NCI-H2171 (cell line): Measurements from ENCODE around the gene TGM1.

Experiments
- DNase-seq: peaks from one replicate; lab custom pipeline; 2025; lab: John Stamatoyannopoulos, UW

The TGM1 gene

DNA sequence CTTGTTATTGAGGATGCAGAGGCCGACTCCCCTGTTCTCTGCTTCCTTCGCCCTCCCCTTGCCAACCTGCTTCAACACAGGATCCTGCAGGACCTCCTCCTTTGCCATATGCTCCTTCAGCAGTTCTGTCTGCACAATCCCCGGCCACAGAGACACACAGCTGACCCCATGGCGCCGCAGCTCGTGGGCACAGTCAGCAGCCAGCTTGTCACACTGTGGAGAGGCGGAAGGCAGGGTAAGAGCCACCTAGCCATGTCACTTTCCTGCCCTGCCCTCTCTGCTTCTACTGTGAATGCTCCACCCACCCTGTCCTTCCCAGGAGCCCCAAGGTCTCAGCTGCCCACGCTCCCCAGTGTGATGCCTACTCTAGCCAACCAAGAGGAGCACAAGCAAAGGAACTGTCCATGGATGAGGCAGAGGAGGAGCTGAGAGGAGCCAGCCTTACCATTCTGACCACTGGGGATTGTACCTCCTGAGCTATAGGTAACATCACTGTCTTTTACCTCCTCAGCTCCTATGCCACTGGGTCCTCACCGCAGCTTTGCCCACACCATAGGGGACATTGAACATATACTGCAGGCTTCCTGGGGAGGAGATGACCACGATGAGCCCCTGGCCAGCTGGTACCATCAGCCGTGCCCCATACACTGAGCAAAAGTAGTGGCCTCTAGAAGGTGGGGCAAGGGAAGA is 29.3 kb upstream of the TGM1 start:
- no peak for DNase-seq

DNA sequence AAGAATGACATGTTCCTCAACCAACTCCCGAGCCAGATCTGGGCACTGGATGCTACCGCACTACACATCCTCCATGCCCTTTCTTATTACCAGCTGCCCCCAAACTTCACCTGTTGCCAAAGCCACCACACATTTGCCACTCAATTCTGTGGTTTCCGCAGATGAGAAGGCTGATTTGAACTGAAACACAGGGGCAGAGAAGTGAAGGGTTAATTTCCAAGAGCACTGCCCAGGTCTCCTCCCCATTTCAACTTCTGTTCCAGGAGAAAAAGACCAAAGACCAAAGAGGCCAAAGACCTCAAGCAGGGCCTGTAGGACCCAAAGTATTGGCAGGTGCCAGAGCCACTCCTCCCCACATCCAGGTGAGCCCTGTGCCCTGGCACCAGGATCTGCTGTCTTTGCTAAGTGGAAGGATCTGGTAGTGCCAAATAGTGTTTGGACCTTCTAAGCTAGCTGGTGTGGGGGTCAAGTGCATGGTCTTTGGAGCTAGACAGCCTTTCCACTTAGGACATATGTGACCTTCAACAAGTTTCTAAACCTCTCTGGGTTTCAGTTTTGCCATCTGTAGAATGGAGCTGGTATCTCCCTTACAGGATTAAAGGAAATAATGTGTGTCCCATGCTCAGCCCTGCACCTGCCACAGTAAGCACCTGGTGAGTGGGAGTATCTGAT is 28.6 kb upstream of the TGM1 start:
- DNase-seq = no peak

- DNase-seq = no peak
These were observed 27.8 kb upstream of the TGM1 start for GRCh38 chr14:24290746-24291145.

DNA sequence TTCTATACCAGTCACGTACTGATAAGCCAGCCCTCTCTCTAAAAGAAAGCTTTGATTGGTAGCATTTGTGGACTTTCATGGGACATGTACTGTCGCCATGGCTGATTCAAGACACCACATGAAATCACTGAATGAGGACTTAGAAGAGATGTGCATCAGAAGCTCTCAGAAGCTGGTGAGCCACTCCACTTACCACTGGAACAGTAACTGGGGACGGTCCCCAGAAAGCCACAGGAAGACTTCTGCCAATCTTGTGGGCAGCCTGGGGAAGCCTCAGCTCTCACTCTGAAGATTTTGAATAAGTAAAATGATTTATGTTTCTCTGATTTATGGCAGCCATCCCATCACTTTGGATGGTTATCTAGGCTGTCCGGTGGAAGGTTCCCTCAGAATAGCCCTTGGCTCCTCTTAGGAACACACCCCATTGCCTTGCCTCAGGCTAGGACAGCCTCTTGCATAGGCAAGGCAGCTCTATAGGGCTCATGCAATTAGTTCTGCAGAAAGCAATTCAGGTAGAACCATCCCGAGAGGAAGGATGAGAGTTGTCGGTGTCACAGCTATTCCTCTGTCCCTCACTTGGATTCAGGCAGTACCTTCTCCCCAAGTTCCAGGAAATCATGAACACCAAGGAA is 26.8 kb upstream of the TGM1 start:
- no peak for DNase-seq

DNA sequence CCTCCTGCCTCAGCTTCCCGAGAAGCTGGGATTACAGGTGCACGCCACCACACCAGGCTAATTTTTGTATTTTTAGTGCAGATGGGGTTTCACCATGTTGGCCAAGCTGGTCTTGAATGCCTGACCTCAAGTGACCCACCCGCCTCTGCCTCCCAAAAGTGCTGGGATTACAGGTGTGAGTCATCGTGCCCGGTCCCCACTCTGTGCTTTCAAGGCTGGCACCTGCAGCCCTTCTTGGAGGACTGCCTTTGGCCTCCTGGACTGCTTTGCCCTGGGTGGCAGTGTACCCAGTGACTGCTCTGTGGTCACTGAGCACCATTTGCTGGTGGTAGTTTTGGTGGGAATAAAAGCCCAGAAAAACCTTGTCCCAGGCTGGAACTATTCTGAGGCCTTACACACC is 24.0 kb upstream of the TGM1 start:
- DNase-seq = no peak

GRCh38 chr14:24285351-24285750 is 22.4 kb upstream of the TGM1 start:
- no peak for DNase-seq

- no peak for DNase-seq
These were observed 21.6 kb upstream of the TGM1 start for GRCh38 chr14:24284501-24285035.

DNA sequence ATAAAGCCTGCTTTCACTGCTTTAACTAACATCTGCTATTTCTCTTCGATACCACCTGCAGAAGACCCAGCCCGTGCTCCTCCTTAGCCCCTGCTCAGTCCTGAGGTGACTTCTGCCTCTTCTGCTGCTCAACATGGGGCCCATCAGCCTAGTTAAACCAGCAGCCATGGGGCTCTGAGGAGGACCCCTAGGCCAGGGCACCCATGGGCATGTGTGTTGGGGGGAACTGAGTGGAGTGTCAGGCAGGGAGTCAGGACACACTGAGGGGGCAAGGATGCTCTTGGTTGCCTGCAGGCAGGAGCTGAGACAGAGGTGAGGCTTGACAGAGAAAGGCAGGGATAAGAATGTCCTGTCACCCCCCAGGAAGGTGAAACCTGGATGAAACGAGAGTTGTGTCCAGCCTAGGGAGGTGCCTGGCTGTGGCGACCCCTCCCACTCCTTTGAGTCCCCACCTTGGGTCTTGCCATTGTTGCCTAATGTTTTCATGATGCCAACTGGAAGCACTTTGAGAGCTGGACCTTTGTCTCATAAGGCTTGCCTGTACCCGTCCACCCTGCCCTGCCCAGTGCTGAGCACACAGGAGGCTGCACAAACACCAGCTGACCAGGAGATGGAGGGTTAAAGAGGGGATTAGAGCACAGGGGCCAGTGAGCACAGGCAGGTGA is 21.0 kb upstream of the TGM1 start:
- DNase-seq = no peak

DNA sequence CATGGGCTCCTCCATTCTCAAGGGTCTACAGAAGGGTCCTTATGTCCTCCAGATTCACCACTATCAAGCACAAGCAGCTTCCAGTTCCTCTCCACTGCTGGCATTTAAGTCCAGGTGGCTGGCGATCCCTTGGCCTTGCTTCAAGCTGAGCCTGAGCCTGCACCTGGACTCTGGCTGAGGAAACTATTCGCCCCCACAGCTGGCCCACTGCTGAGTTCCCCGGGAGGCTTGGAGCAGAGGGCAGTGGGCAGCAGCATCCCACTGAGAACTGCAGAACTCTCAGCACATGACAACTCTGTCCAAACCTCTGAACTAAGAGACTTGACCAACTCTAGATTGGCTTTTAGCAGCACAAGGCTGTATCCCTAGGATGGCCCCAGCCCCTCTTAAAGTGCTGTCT is 19.8 kb upstream of the TGM1 start:
- DNase-seq = no peak

DNA sequence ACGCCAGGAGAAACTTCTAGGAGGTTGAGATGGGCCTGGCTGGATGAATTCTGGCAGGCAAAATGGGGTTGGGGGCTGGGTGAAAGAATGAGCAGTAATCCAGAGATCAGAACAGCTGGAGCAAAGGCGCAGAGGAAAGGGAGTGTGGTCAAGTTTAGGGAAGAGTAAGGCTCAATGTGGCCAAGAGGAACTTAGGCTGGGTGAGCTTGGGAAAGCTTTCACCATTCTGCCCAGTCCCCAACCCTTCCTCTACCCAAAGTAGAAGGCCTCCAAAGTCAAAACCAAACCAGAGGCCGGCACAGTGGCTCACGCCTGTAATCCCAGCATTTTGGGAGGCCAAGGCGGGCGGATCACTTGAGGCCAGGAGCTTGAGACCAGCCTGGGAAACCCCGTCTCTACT is 18.7 kb upstream of the TGM1 start:
- DNase-seq = no peak

DNA sequence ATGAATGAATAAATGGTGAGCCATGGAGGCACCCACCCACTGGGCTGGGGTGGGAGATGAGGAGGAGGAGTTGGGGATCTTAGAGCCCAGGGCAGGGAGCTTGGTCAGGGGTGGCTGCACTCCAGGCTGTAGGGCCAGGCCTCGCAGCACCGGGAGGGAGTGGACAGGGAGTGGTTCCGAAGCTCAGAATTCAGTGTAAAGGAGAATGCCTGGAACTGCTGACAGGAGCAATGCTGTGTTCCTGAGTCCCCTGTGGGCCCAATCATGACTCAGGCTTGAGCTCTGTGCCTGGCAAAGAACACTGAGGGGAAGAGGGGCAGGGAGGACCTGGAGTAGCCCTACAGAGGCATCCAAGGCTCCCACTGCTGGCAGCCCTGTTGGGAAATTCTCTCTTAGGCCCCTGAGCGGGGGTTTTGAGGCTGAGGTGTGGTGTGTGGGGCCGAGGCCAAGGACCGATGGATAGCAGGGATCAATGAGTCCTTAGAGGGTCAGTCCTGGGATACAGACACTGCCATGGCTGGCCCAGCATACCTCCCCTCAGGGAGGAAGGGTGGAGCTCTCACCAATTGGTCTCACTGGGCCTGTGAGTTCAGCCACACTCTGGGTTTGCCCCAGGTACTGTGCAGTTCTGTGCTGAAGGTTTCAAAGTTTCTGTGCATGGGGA is 18.0 kb upstream of the TGM1 start:
- DNase-seq = no peak

GRCh38 chr14:24279301-24280186 is 16.6 kb upstream of the TGM1 start:
- DNase-seq = no peak

DNA sequence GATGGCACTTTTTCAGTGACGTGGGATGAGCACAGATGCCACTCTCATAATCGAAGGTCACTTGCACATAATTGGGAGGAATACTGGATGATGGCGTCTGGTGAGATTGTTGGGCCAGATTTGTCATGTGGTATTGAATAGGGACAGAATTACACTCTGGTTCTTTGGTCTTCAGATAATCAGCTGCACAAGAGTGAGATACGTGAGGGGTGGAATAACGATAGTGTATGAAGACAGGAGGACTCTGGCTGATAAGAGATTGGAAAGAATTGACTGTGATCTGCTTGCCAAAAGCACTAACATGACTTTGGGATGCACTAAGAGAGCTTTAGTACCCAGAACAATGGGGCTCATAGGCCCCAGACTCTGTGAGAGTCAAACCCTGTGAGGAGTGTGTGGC is 15.4 kb upstream of the TGM1 start:
- no peak for DNase-seq

GRCh38 chr14:24277606-24278321 is 14.8 kb upstream of the TGM1 start:
- DNase-seq = no peak

GRCh38 chr14:24277071-24277470 is 14.1 kb upstream of the TGM1 start:
- DNase-seq = no peak

GRCh38 chr14:24274101-24274543 is 11.1 kb upstream of the TGM1 start:
- DNase-seq = no peak

GRCh38 chr14:24273422-24273998 is 10.5 kb upstream of the TGM1 start:
- no peak for DNase-seq

DNA sequence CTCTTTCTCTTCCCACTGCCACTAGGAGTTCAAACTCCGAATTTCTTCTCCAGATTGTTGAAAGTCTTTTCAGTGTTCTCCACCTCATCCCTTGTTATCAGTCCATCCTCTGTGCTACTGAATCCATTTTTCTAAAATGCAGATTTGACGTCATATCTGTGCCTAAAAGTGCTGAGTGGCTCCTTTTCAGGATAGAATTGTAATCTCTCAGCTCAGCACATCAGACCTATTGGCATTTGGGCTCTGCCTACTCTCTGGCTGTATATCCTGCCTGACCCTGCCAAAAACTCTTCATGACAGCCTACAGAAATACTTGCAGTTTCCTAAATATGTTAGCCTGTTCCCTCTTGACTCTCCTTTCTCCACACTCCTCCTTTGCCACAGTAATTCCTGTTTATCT is 9.5 kb upstream of the TGM1 start:
- DNase-seq = no peak

- no peak for DNase-seq
These were observed 8.9 kb upstream of the TGM1 start for GRCh38 chr14:24271834-24272263.
